Suprapubic skin (tissue), 3 donors: ENCODE data around the gene INPP4B.

Experiments
- EP300 ChIP-seq: sonication (generic); formaldehyde crosslinking; IDR thresholded peaks from one replicate; pipeline ENCODE4 v1.6.1; 2017; ENCODE audit warnings: antibody characterized with exemption
- POLR2A ChIP-seq, 2 donors: fragments of 450-650 bp; IDR thresholded peaks; one replicate each; pipeline ENCODE4 v1.6.1; 2017; ENCODE audit warnings: antibody characterized with exemption in 2 of 2, mild to moderate bottlenecking in 2 of 2, moderate library complexity in 2 of 2
- TF ChIP-seq, protein P1 (sequence below), 2 donors: fragments of 200-600 bp in 1 of 2; fragments of 450-650 bp in 1 of 2; sonication (generic) in 1 of 2; IDR thresholded peaks; one replicate each; pipeline ENCODE4 v1.5.1; 2016 to 2019; ENCODE audit warnings: antibody characterized with exemption in 2 of 2, mild to moderate bottlenecking in 1 of 2, moderate library complexity in 1 of 2

DNA sequence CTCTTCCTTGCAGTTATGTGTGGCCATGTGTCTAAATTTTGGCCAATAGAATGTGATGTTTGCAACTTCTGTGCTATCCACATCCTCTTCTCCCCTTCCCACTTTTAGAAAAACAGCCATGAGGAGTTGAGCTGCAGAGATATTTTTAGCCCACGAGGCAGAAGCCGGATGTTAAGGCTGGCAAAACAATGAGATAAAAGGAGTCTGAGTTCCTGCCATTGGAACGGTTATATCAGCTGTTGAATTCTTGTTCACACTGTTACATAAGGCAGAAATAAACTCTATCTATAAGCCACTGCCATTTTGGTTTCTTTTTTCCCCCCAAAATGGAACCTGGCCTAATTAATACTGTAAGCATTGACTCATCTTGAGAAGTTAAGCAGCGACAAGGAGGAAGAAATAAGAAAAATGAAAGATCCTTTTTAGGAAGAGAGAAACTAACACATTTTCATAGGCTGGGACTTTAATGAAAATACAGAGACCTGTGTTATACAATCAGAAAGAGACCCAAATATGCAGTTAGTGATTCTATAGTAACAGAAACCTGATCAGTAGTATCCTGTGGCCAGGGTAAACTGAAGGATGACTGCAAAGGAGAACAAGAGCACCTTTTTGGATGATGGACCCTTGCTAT is 200.5 kb downstream of the INPP4B start:
- TF ChIP-seq, protein P1, sequence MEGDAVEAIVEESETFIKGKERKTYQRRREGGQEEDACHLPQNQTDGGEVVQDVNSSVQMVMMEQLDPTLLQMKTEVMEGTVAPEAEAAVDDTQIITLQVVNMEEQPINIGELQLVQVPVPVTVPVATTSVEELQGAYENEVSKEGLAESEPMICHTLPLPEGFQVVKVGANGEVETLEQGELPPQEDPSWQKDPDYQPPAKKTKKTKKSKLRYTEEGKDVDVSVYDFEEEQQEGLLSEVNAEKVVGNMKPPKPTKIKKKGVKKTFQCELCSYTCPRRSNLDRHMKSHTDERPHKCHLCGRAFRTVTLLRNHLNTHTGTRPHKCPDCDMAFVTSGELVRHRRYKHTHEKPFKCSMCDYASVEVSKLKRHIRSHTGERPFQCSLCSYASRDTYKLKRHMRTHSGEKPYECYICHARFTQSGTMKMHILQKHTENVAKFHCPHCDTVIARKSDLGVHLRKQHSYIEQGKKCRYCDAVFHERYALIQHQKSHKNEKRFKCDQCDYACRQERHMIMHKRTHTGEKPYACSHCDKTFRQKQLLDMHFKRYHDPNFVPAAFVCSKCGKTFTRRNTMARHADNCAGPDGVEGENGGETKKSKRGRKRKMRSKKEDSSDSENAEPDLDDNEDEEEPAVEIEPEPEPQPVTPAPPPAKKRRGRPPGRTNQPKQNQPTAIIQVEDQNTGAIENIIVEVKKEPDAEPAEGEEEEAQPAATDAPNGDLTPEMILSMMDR (IDR thresholded peaks at IDR 0.05), result no peak
- TF ChIP-seq POLR2A (IDR thresholded peaks at IDR 0.05), result no peak
- no peak for TF ChIP-seq EP300
